ENCODE measurements around the gene SNAPC2. TPM values are rescaled to one million over a fixed set of nuclear protein-coding genes. Genes with fewer than 3 reads are reported as not detected.
"Not testable (repeated sequence)": the region's sequence is repeated elsewhere in the genome, so short reads cannot be mapped to it uniquely, and the experiment has no call there.

The SNAPC2 gene
- total and polyA plus RNA-seq, 4 donors: 7.6 to 32.1 (median 21.1) TPM

- no peak for DNase-seq
- no peak for ATAC-seq (ENCODE audit: insufficient read depth, low FRiP score)
- Histone ChIP-seq H3K36me3 (ENCODE audit: control insufficient read depth in 4 of 4, insufficient read depth in 4 of 4, low read length in 4 of 4) (peaks cover 0 to 5% (median 2%) of the 10 kb centered on the region in 4 donors), H3K27me3 (ENCODE audit: control insufficient read depth in 3 of 3, insufficient read depth in 3 of 3, low read length in 2 of 3) (no peaks in the 10 kb centered on the region), H3K27ac (ENCODE audit: low read depth in 1 of 2, low read length in 1 of 2) (no peak overlapping the region), H3K4me1 (ENCODE audit: control insufficient read depth in 5 of 5, insufficient read depth in 5 of 5, low read length in 5 of 5) (peaks cover 0 to 5% (median 0%) of the 10 kb centered on the region in 5 donors), H3K9me3 (ENCODE audit: control insufficient read depth in 4 of 4, insufficient read depth in 3 of 4, low read length in 3 of 4) (no peaks in the 10 kb centered on the region), H3K9ac (ENCODE audit: insufficient read depth in 1 of 2, low read length in 2 of 2) (no peak overlapping the region), H3K4me3 (no peak overlapping the region)
- WGBS, 2 donors: 4 to 14% methylated on average over 3 of the region's 3 CpGs
- no peak for TF ChIP-seq CTCF (IDR thresholded peaks at IDR 0.05; ENCODE audit: control extremely low read depth, extremely low read depth)
These were observed 32.9 kb downstream of the SNAPC2 start for GRCh38 chr19:7953060-7953459.

GRCh38 chr19:7953576-7953975 is 33.4 kb downstream of the SNAPC2 start:
- ATAC-seq (ENCODE audit: insufficient read depth, low FRiP score) (no peak), DNase-seq (no peak)
- 59 to 68% methylated on average over 7 of the region's 7 CpGs for WGBS, 2 donors
- peaks cover 0 to 5% (median 0%) of the 10 kb centered on the region in 5 donors for H3K4me1 ChIP-seq (ENCODE audit: control insufficient read depth in 5 of 5, insufficient read depth in 5 of 5, low read length in 5 of 5)
- H3K9ac ChIP-seq (ENCODE audit: insufficient read depth in 1 of 2, low read length in 2 of 2): no peak overlapping the region
- no peak for TF ChIP-seq CTCF (IDR thresholded peaks at IDR 0.05; ENCODE audit: control extremely low read depth, extremely low read depth)
- H3K27me3 ChIP-seq (ENCODE audit: control insufficient read depth in 3 of 3, insufficient read depth in 3 of 3, low read length in 2 of 3): no peaks in the 10 kb centered on the region
- no peak overlapping the region for H3K4me3 ChIP-seq
- no peak overlapping the region for H3K27ac ChIP-seq (ENCODE audit: low read depth in 1 of 2, low read length in 1 of 2)
- peaks cover 0 to 10% (median 2%) of the 10 kb centered on the region in 4 donors for H3K36me3 ChIP-seq (ENCODE audit: control insufficient read depth in 4 of 4, insufficient read depth in 4 of 4, low read length in 4 of 4)
- H3K9me3 ChIP-seq (ENCODE audit: control insufficient read depth in 4 of 4, insufficient read depth in 3 of 4, low read length in 3 of 4): no peaks in the 10 kb centered on the region

GRCh38 chr19:7955696-7956095 is 35.6 kb downstream of the SNAPC2 start:
- Histone ChIP-seq H3K9me3 (ENCODE audit: control insufficient read depth in 4 of 4, insufficient read depth in 3 of 4, low read length in 3 of 4) (no peaks in the 10 kb centered on the region), H3K4me1 (ENCODE audit: control insufficient read depth in 5 of 5, insufficient read depth in 5 of 5, low read length in 5 of 5) (peaks cover 0 to 5% (median 0%) of the 10 kb centered on the region in 5 donors), H3K27me3 (ENCODE audit: control insufficient read depth in 3 of 3, insufficient read depth in 3 of 3, low read length in 2 of 3) (no peaks in the 10 kb centered on the region), H3K4me3 (no peak overlapping the region), H3K27ac (ENCODE audit: low read depth in 1 of 2, low read length in 1 of 2) (no peak overlapping the region), H3K9ac (ENCODE audit: insufficient read depth in 1 of 2, low read length in 2 of 2) (no peak overlapping the region), H3K36me3 (ENCODE audit: control insufficient read depth in 4 of 4, insufficient read depth in 4 of 4, low read length in 4 of 4) (peaks cover 0 to 10% (median 5%) of the 10 kb centered on the region in 4 donors)
- no peak for TF ChIP-seq CTCF (IDR thresholded peaks at IDR 0.05; ENCODE audit: control extremely low read depth, extremely low read depth)
- ATAC-seq (ENCODE audit: insufficient read depth, low FRiP score): no peak
- DNase-seq: no peak
- WGBS, 2 donors: 79 to 89% methylated on average over 11 of the region's 11 CpGs

GRCh38 chr19:7959211-7959610 is 39.1 kb downstream of the SNAPC2 start:
- no peak for DNase-seq
- Histone ChIP-seq H3K27me3 (ENCODE audit: control insufficient read depth in 3 of 3, insufficient read depth in 3 of 3, low read length in 2 of 3) (no peaks in the 10 kb centered on the region), H3K4me3 (no peak overlapping the region), H3K9me3 (ENCODE audit: control insufficient read depth in 4 of 4, insufficient read depth in 3 of 4, low read length in 3 of 4) (no peaks in the 10 kb centered on the region), H3K36me3 (ENCODE audit: control insufficient read depth in 4 of 4, insufficient read depth in 4 of 4, low read length in 4 of 4) (peaks cover 5 to 30% (median 16%) of the 10 kb centered on the region in 4 donors), H3K9ac (ENCODE audit: insufficient read depth in 1 of 2, low read length in 2 of 2) (no peak overlapping the region), H3K4me1 (ENCODE audit: control insufficient read depth in 5 of 5, insufficient read depth in 5 of 5, low read length in 5 of 5) (no peaks in the 10 kb centered on the region), H3K27ac (ENCODE audit: low read depth in 1 of 2, low read length in 1 of 2) (no peak overlapping the region)
- ATAC-seq (ENCODE audit: insufficient read depth, low FRiP score): no peak
- 30 to 61% methylated on average over 6 of the region's 6 CpGs for WGBS, 2 donors
- no peak for TF ChIP-seq CTCF (IDR thresholded peaks at IDR 0.05; ENCODE audit: control extremely low read depth, extremely low read depth)

GRCh38 chr19:7961082-7961481 is 40.9 kb downstream of the SNAPC2 start:
- ATAC-seq (ENCODE audit: insufficient read depth, low FRiP score); H3K27ac ChIP-seq (ENCODE audit: low read depth in 1 of 2, low read length in 1 of 2); H3K4me3 ChIP-seq; H3K27me3 ChIP-seq (ENCODE audit: control insufficient read depth in 3 of 3, insufficient read depth in 3 of 3, low read length in 2 of 3); DNase-seq; H3K9me3 ChIP-seq (ENCODE audit: control insufficient read depth in 4 of 4, insufficient read depth in 3 of 4, low read length in 3 of 4); H3K9ac ChIP-seq (ENCODE audit: insufficient read depth in 1 of 2, low read length in 2 of 2); H3K4me1 ChIP-seq (ENCODE audit: control insufficient read depth in 5 of 5, insufficient read depth in 5 of 5, low read length in 5 of 5): not testable (repeated sequence)
- peaks cover 10 to 42% (median 19%) of the 10 kb centered on the region in 4 donors for H3K36me3 ChIP-seq (ENCODE audit: control insufficient read depth in 4 of 4, insufficient read depth in 4 of 4, low read length in 4 of 4)
- WGBS, 2 donors: 93 to 96% methylated on average over 4 of the region's 4 CpGs

Data from lung (tissue), 12 donors.